ENCODE results near the gene AUTS2.

DNA sequence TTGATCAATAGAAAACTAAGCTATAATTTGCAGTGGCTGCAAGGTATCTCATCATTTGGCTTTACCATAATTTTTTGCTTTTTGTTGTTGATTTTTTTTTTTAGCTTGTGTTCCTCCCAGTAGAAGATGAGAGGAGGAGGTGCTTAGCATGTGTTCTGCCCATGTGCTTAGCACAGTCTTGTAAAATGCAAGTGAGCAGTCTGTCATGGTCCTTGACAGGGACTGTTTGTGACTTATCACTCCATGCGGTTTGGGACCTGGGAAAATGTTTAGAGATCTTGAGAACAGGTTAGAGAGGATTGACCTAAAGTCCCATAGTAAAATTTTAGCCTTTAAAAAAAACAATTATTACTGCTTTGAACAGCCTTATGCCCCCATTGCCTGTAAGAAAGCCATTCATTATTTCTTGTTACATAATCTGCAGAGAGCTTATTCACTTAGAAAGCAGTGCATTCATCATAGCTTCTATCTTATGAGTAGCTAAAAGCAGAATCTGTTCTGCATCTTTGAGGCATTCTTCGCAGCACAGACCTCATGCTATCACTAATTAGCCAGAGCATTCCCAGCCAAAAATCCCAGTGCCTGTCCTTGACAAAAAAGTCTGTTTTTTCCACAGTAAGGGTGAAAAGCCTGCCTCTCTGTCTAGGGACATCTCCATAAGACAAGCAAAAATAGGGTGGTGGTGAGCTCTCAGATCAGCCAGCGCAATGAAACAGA lies 784.9 kb downstream of the AUTS2 start:
- TF ChIP-seq, protein P1, sequence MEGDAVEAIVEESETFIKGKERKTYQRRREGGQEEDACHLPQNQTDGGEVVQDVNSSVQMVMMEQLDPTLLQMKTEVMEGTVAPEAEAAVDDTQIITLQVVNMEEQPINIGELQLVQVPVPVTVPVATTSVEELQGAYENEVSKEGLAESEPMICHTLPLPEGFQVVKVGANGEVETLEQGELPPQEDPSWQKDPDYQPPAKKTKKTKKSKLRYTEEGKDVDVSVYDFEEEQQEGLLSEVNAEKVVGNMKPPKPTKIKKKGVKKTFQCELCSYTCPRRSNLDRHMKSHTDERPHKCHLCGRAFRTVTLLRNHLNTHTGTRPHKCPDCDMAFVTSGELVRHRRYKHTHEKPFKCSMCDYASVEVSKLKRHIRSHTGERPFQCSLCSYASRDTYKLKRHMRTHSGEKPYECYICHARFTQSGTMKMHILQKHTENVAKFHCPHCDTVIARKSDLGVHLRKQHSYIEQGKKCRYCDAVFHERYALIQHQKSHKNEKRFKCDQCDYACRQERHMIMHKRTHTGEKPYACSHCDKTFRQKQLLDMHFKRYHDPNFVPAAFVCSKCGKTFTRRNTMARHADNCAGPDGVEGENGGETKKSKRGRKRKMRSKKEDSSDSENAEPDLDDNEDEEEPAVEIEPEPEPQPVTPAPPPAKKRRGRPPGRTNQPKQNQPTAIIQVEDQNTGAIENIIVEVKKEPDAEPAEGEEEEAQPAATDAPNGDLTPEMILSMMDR (IDR thresholded peaks at IDR 0.05; ENCODE audit: low read depth, low read length, missing input control) = no peak
- no peak for TF ChIP-seq TAF1 (conservative IDR thresholded peaks at IDR 0.05)
- no peak for TF ChIP-seq NR2F2 (IDR thresholded peaks at IDR 0.05)
- no peak for TF ChIP-seq RAD21 (IDR thresholded peaks at IDR 0.05)
